VCaP (cell line): Measurements from ENCODE around the gene FUT4.

ENCODE experiments used
- H3K27ac ChIP-seq: fragments of 450-650 bp; 2 replicates; pipeline ENCODE4 v1.5.1; 2017
- TF ChIP-seq, protein P1 (sequence below): fragments of 450-650 bp; conservative IDR thresholded peaks from 2 replicates; pipeline ENCODE4 v1.5.1; 2017; ENCODE audit warnings: mild to moderate bottlenecking, moderate library complexity

Gene FUT4

DNA sequence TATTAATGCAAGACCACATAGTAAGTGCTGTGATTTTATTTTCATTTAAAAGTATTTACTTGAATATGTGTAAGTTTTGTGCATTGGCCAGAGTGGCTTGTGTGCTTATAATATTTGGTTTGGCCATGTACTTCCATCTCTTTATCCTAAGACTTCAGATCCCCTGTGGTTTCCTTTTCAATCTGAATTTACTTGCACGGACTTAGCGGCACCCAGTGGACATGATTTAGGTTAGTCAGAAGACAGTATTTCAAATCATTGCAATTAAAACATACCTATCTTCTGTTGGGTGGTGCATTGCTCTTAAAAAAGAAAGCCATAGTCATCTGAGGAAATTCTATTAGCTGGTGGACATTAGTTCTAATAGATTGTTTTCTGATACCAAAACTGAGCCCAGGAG is 54.2 kb downstream of the FUT4 start:
- TF ChIP-seq, protein P1, sequence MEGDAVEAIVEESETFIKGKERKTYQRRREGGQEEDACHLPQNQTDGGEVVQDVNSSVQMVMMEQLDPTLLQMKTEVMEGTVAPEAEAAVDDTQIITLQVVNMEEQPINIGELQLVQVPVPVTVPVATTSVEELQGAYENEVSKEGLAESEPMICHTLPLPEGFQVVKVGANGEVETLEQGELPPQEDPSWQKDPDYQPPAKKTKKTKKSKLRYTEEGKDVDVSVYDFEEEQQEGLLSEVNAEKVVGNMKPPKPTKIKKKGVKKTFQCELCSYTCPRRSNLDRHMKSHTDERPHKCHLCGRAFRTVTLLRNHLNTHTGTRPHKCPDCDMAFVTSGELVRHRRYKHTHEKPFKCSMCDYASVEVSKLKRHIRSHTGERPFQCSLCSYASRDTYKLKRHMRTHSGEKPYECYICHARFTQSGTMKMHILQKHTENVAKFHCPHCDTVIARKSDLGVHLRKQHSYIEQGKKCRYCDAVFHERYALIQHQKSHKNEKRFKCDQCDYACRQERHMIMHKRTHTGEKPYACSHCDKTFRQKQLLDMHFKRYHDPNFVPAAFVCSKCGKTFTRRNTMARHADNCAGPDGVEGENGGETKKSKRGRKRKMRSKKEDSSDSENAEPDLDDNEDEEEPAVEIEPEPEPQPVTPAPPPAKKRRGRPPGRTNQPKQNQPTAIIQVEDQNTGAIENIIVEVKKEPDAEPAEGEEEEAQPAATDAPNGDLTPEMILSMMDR, result peak; percentile 84
- H3K27ac ChIP-seq, result no peak overlapping the region
